Measurements from ENCODE around the gene PIH1D1. TPM values are rescaled to one million over a fixed set of nuclear protein-coding genes. Genes with fewer than 3 reads are reported as not detected.

The PIH1D1 gene
- total and polyA plus RNA-seq, 2 of the 8 experiments (the other 6 are each of a cell fraction or from before 2014, with no cell fraction given): 146 to 195 TPM

GRCh38 chr19:49422407-49423070, 29.1 kb downstream of the PIH1D1 start (continued):
- no peak; the same call in none of the 2 replicates for TF ChIP-seq SUZ12 (IDR thresholded peaks at IDR 0.05; ENCODE audit: low read length)
- no peak for TF ChIP-seq KDM5A (IDR thresholded peaks at IDR 0.05; ENCODE audit: low read length)
- peak; percentile 45; the same call in 1 of the 2 replicates for TF ChIP-seq BACH1 (IDR thresholded peaks at IDR 0.05; ENCODE audit: low read length)
- TF ChIP-seq GABPA (IDR thresholded peaks at IDR 0.05; ENCODE audit: borderline replicate concordance, insufficient read depth, low read length): no peak

All from H1 (cell line).